Esophagus squamous epithelium (tissue), 5 donors: ENCODE measurements around the gene CFAP65. TPM values are rescaled to one million over a fixed set of nuclear protein-coding genes. Genes with fewer than 3 reads are reported as not detected.

Experiments
- DNase-seq: peaks from one replicate; lab custom pipeline; 2025; lab: John Stamatoyannopoulos, UW
- H3K27ac ChIP-seq, 4 donors: fragments of 200-600 bp; sonication (generic); one replicate each; pipeline ENCODE4 v1.5.1; 2016 to 2019; ENCODE audit warnings: mild to moderate bottlenecking in 1 of 4
- H3K27me3 ChIP-seq, 4 donors: fragments of 200-600 bp; sonication (generic); 1 replicate in 3 of 4; 2 replicates in 1 of 4; pipeline versions ENCODE4 v1.5.1 to v1.6.0; 2017 to 2021; ENCODE audit warnings: antibody characterized with exemption in 1 of 4
- H3K36me3 ChIP-seq, 3 donors: fragments of 200-600 bp; sonication (generic); one replicate each; pipeline ENCODE4 v1.5.1; 2016 to 2019
- H3K4me1 ChIP-seq, 3 donors: fragments of 200-600 bp; sonication (generic); one replicate each; pipeline ENCODE4 v1.5.1; 2017 to 2019
- H3K4me3 ChIP-seq, 4 donors: fragments of 200-600 bp; sonication (generic); 1 replicate in 3 of 4; 2 replicates in 1 of 4; pipeline ENCODE4 v1.5.1; 2016 to 2019; ENCODE audit warnings: mild to moderate bottlenecking in 2 of 4, moderate library complexity in 1 of 4
- H3K9me3 ChIP-seq, 3 donors: fragments of 200-600 bp; sonication (generic); one replicate each; pipeline ENCODE4 v1.5.1; 2016 to 2019
- POLR2A ChIP-seq, 4 donors: fragments of 450-650 bp; IDR thresholded peaks; one replicate each; pipeline ENCODE4 v1.6.1; 2017; ENCODE audit warnings: antibody characterized with exemption in 4 of 4, mild to moderate bottlenecking in 4 of 4, moderate library complexity in 3 of 4
- WGBS, 2 donors: methylation state at CpG; one replicate each; pipeline ENCODE4 v1.1.5; 2018; 5-methylcytosine and 5-hydroxymethylcytosine counted together
- intact Hi-C: fragments of 100-400 bp; cut with DNase I; formaldehyde crosslinking; loops from one replicate; pipeline ENCODE4 v1.15.0; 2022
- total RNA-seq, 4 donors: library from RNA; depleted of rRNA; stranded (reverse); fragments of >200 nt; gene quantifications; one replicate each; pipeline ENCODE4 v1.1.0, GENCODE V29; 2016
- TF ChIP-seq, protein P1 (sequence below), 6 experiments: fragments of 450-650 bp in 4 of 6; fragments of 200-600 bp in 2 of 6; sonication (generic) in 2 of 6; IDR thresholded peaks; one replicate each; pipeline ENCODE4 v1.5.1; 2016 to 2019; ENCODE audit warnings: antibody characterized with exemption in 6 of 6, mild to moderate bottlenecking in 4 of 6, moderate library complexity in 4 of 6
- donor health status: DM: yes; HTN: yes; CAD: no.

Gene CFAP65
- total RNA-seq, 4 donors from 2014 or later, result 0.19 TPM; not detected in 3

GRCh38 chr2:218975060-218975777, 66.1 kb downstream of the CFAP65 start:
- intact Hi-C loops, result no loop called here
- Histone ChIP-seq H3K36me3 (no peaks in the 10 kb centered on the region), H3K4me1 (peaks cover 3 to 8% (median 5%) of the 10 kb centered on the region in 3 donors), H3K27me3 (peaks cover 0 to 93% (median 7%) of the 10 kb centered on the region in 4 donors), H3K4me3 (no peak overlapping the region), H3K27ac (no peak overlapping the region), H3K9me3 (no peaks in the 10 kb centered on the region)
- DNase-seq, result no peak
- TF ChIP-seq, protein P1, sequence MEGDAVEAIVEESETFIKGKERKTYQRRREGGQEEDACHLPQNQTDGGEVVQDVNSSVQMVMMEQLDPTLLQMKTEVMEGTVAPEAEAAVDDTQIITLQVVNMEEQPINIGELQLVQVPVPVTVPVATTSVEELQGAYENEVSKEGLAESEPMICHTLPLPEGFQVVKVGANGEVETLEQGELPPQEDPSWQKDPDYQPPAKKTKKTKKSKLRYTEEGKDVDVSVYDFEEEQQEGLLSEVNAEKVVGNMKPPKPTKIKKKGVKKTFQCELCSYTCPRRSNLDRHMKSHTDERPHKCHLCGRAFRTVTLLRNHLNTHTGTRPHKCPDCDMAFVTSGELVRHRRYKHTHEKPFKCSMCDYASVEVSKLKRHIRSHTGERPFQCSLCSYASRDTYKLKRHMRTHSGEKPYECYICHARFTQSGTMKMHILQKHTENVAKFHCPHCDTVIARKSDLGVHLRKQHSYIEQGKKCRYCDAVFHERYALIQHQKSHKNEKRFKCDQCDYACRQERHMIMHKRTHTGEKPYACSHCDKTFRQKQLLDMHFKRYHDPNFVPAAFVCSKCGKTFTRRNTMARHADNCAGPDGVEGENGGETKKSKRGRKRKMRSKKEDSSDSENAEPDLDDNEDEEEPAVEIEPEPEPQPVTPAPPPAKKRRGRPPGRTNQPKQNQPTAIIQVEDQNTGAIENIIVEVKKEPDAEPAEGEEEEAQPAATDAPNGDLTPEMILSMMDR (IDR thresholded peaks at IDR 0.05), result no peak
- TF ChIP-seq POLR2A (IDR thresholded peaks at IDR 0.05), result no peak
- WGBS, 2 donors, result 52 to 69% methylated on average over 4 of the region's 4 CpGs

DNA sequence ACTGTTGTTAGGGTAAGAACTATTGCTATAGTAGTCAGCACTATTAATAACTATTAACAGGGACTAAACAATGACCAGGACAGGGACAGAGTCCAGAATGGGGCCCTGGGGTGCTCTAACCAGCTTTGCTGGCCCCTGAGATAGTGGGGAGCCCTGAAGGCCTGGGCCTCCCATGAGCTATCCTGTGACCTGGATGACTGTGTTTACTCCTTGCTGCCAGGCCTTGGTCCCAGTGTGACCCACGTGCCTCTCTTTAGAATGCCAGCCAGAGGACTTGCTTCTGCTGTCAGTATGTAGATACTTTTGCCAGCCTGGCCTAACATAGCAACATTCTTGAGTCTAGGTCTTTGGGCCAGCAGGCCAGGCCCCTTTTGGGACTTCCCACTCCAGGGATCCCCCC, 70.4 kb downstream of the CFAP65 start:
- H3K36me3 ChIP-seq, result no peaks in the 10 kb centered on the region
- intact Hi-C loops, result no loop called here
- WGBS, 2 donors, result 20% methylated on average over 1 of the region's 1 CpG; no CpG with 5 or more reads in 1 of the 2 donors
- H3K4me1 ChIP-seq, result no peaks in the 10 kb centered on the region
- H3K27ac ChIP-seq, result no peak overlapping the region
- no peak for DNase-seq
- no peaks in the 10 kb centered on the region for H3K9me3 ChIP-seq
- H3K4me3 ChIP-seq, result no peak overlapping the region
- TF ChIP-seq, protein P1 (IDR thresholded peaks at IDR 0.05), result no peak
- TF ChIP-seq POLR2A (IDR thresholded peaks at IDR 0.05), result no peak
- H3K27me3 ChIP-seq, result peaks cover 0 to 87% (median 0%) of the 10 kb centered on the region in 4 donors

DNA sequence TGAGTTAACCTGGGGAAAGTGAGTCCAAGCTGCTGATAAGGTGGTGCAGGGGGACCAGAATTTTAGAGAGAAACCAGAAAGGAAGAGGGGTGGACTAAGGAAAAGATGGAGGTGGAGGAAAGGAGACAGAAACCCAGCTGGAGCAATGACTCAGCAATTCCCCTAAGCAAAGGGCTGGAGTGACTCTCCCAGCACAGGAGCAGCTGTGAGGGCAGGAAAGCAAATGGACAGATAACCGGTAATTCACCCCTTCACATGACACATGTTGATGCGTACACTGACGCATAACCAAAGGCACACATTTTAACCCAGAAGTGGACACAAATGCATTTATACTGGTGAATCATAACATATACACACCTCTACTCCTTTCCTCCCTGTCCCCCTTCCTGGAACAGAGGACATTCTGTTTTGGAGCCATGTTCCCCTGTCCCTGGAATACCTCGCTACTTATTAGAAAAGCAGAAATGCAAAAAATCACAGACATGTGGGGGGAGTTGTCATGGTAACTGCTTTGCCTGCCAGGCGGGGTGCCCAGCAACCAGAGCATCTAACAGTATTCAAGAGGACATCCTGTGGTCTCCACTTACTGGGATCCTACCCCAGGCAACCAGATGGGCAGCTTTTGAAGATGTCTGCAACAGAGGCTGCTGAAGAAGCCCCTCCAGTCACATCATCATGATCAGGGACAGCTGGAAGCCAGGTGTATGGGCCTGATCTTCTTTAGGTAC, 77.1 kb downstream of the CFAP65 start:
- Histone ChIP-seq H3K9me3 (no peaks in the 10 kb centered on the region), H3K36me3 (no peaks in the 10 kb centered on the region), H3K4me3 (no peak overlapping the region), H3K27ac (no peak overlapping the region), H3K4me1 (peaks cover 3 to 32% (median 18%) of the 10 kb centered on the region in 3 donors), H3K27me3 (peaks cover 28 to 95% (median 38%) of the 10 kb centered on the region in 4 donors)
- intact Hi-C loops, result no loop called here
- DNase-seq, result no peak
- no peak for TF ChIP-seq POLR2A (IDR thresholded peaks at IDR 0.05)
- TF ChIP-seq, protein P1 (IDR thresholded peaks at IDR 0.05), result no peak
- 31 to 32% methylated on average over 5 of the region's 5 CpGs for WGBS, 2 donors

DNA sequence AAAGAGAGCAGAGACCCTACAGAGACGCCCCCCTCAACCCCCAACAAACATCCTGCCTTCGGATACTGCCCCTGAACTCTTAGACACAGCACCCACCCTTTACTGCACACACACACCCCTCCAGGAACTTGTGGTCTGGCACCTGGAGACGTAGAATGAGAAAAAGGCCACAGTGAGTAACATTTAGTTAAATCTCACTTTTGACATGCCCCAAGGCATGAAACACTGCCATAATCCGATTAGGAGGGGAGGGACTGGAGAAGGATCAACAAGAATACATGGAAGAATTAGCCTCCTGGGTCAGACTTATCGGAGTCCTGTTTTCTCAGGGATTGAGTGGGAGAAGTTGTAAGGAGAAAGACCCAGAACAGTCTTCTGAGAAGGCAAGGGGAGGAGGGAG, 77.7 kb downstream of the CFAP65 start:
- 9 to 19% methylated on average over 4 to 5 of the region's 5 CpGs for WGBS, 2 donors
- Histone ChIP-seq H3K27ac (no peak overlapping the region), H3K27me3 (peaks cover 33 to 96% (median 41%) of the 10 kb centered on the region in 4 donors), H3K36me3 (no peaks in the 10 kb centered on the region), H3K9me3 (no peaks in the 10 kb centered on the region), H3K4me3 (no peak overlapping the region), H3K4me1 (peaks cover 3 to 36% (median 18%) of the 10 kb centered on the region in 3 donors)
- intact Hi-C loops, result no loop called here
- no peak for DNase-seq
- TF ChIP-seq POLR2A (IDR thresholded peaks at IDR 0.05), result no peak
- TF ChIP-seq, protein P1 (IDR thresholded peaks at IDR 0.05), result no peak
